Right atrium auricular region (tissue), 2 donors: Measurements from ENCODE around the gene CEBPA. TPM values are rescaled to one million over a fixed set of nuclear protein-coding genes. Genes with fewer than 3 reads are reported as not detected.

ENCODE experiments used
- DNase-seq: peaks from one replicate; pipeline ENCODE4 v3.0.0-alpha.2; 2019; ENCODE audit warnings: low spot score
- H3K27ac ChIP-seq, 2 donors: fragments of 200-600 bp; sonication (generic); 1 replicate in 1 of 2; 2 replicates in 1 of 2; pipeline ENCODE4 v1.5.1; 2016 to 2019
- H3K27me3 ChIP-seq, 2 donors: fragments of 200-600 bp; sonication (generic); one replicate each; pipeline versions ENCODE4 v1.5.1 to v1.6.0; 2017 to 2019
- H3K36me3 ChIP-seq: fragments of 200-600 bp; sonication (generic); one replicate; pipeline ENCODE4 v1.5.1; 2016
- H3K4me1 ChIP-seq, 2 donors: fragments of 200-600 bp; sonication (generic); one replicate each; pipeline versions ENCODE4 v1.5.1 to v1.6.0; 2017 to 2019
- H3K4me3 ChIP-seq, 2 donors: fragments of 200-600 bp; sonication (generic); 1 replicate in 1 of 2; 2 replicates in 1 of 2; pipeline ENCODE4 v1.5.1; 2017 to 2019; ENCODE audit warnings: mild to moderate bottlenecking in 1 of 2, moderate library complexity in 1 of 2
- H3K9me3 ChIP-seq, 2 donors: fragments of 200-600 bp; sonication (generic); one replicate each; pipeline ENCODE4 v1.5.1; 2019
- CTCF ChIP-seq, 2 donors: fragments of 200-600 bp; sonication (generic); IDR thresholded peaks; one replicate each; pipeline ENCODE4 v1.5.1; 2019; ENCODE audit warnings: antibody characterized with exemption in 2 of 2
- total RNA-seq, 2 donors: library from RNA; depleted of rRNA; stranded (reverse); fragments of >200 nt; gene quantifications; one replicate each; pipeline ENCODE4 v1.1.0, GENCODE V29; 2016

CEBPA gene
- total RNA-seq, 2 donors from 2014 or later: 1.3 to 11.0 TPM

GRCh38 chr19:33251526-33252090, 50.7 kb downstream of the CEBPA start:
- no peaks in the 10 kb centered on the region for H3K27me3 ChIP-seq
- H3K9me3 ChIP-seq: no peaks in the 10 kb centered on the region
- no peak overlapping the region for H3K4me3 ChIP-seq
- no peaks in the 10 kb centered on the region for H3K4me1 ChIP-seq
- no peaks in the 10 kb centered on the region for H3K36me3 ChIP-seq
- no peak for TF ChIP-seq CTCF (IDR thresholded peaks at IDR 0.05)
- H3K27ac ChIP-seq: no peak overlapping the region
- DNase-seq: no peak

GRCh38 chr19:33251076-33251475, 51.3 kb downstream of the CEBPA start:
- Histone ChIP-seq H3K9me3 (peaks cover under 1% of the 10 kb centered on the region in 2 donors), H3K4me1 (no peaks in the 10 kb centered on the region), H3K36me3 (no peaks in the 10 kb centered on the region), H3K4me3 (no peak overlapping the region), H3K27me3 (no peaks in the 10 kb centered on the region), H3K27ac (no peak overlapping the region)
- DNase-seq: no peak
- no peak for TF ChIP-seq CTCF (IDR thresholded peaks at IDR 0.05)

- no peak for TF ChIP-seq CTCF (IDR thresholded peaks at IDR 0.05)
- no peak overlapping the region for H3K4me3 ChIP-seq
- no peak overlapping the region for H3K27ac ChIP-seq
- H3K27me3 ChIP-seq: no peaks in the 10 kb centered on the region
- H3K9me3 ChIP-seq: peaks cover 6% of the 10 kb centered on the region in 2 donors
- no peak for DNase-seq
- H3K36me3 ChIP-seq: no peaks in the 10 kb centered on the region
- no peaks in the 10 kb centered on the region for H3K4me1 ChIP-seq
Measured at GRCh38 chr19:33250500-33250899, 51.8 kb downstream of the CEBPA start.

Other genes with a start within 250 kb of the CEBPA start
- gene RHPN2, start 237.6 kb downstream of the CEBPA start, total RNA-seq: 1 to 10 TPM; 3.1 to 5.9 TPM
- 1 to 10 TPM; 4.7 to 8.5 TPM for gene GPATCH1, start 221.4 kb downstream of the CEBPA start, total RNA-seq
- gene WDR88, start 170.4 kb downstream of the CEBPA start, total RNA-seq: not detected
- 10 to 100 TPM; 16.3 to 22.2 TPM for gene LRP3, start 108.2 kb downstream of the CEBPA start, total RNA-seq
- under 1 TPM in 1 of 2 donors, not detected in 1; 0.79 TPM for gene SLC7A10, start 76.7 kb downstream of the CEBPA start, total RNA-seq
- gene CEBPG, start 71.2 kb upstream of the CEBPA start, total RNA-seq: 10 to 100 TPM; 12.9 to 15.2 TPM
- 10 to 100 TPM; 27.1 to 38.9 TPM for gene PEPD, start 219.3 kb upstream of the CEBPA start, total RNA-seq